Activated naive CD4-positive, alpha-beta T cell treated with anti-CD3 and anti-CD28 coated beads, Interleukin-2, amount 50 U/mL, for 72 hours (primary cell): ENCODE results near the gene HSPG2. TPM values are rescaled to one million over a fixed set of nuclear protein-coding genes. Genes with fewer than 3 reads are reported as not detected.

ENCODE experiments used
- ATAC-seq, 2 donors: fragments of 150-1000 bp; cut with Tn5 transposase; 2 replicates each; pipeline ENCODE4 v1.10.0; 2021; ENCODE audit warnings: mild to moderate bottlenecking in 2 of 2, moderate library complexity in 2 of 2
- DNase-seq, 2 donors: peaks; one replicate each; pipeline ENCODE4 v3.0.0; 2021 to 2022; ENCODE audit warnings: low spot score in 2 of 2
- H3K27ac Mint-ChIP-seq, 2 donors: one replicate each; pipeline ENCODE4 v1.8.0; 2022; ENCODE audit warnings: mild to moderate bottlenecking in 2 of 2, mixed read lengths in 2 of 2
- H3K36me3 Mint-ChIP-seq, 2 donors: one replicate each; pipeline ENCODE4 v1.8.0; 2022; ENCODE audit warnings: mixed read lengths in 2 of 2
- H3K9me3 Mint-ChIP-seq, 2 donors: one replicate each; pipeline ENCODE4 v1.8.0; 2022; ENCODE audit warnings: mixed read lengths in 2 of 2
- total RNA-seq, 2 donors: library from RNA; stranded (reverse); gene quantifications; one replicate each; pipeline ENCODE4 v1.2.3, GENCODE V29; 2022

Gene HSPG2
- total RNA-seq, 2 donors from 2014 or later = 9.2 to 37.3 TPM

- H3K27ac Mint-ChIP-seq = peak overlapping the region in 1 of 2 donors; percentile 35
- H3K36me3 Mint-ChIP-seq = no peaks in the 10 kb centered on the region
- ATAC-seq (no peak), DNase-seq (no peak)
- no peaks in the 10 kb centered on the region for H3K9me3 Mint-ChIP-seq
Measured at GRCh38 chr1:21841852-21842466, 95.2 kb downstream of the HSPG2 start.

DNA sequence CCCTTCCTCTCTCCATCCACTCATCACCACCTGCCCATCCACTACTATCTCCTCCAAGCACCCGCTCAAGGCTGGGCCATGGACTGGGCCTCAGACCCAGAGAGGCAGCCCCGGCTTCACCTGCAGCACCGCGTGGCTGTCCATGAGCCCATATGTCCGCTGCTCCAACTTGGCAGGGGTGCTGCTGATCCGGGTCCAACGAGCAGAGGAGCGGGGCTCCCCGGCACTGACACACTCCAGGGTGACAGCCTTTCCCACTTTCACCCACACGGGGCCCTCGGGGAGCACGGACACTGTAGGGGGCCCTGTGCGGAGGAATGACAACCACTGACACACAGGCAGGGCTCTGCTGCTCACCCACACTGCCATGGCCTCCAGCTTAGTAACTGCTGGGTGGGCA is 96.1 kb downstream of the HSPG2 start:
- DNase-seq = no peak
- ATAC-seq = no peak
- Mint-ChIP-seq H3K9me3 (no peaks in the 10 kb centered on the region), H3K36me3 (no peaks in the 10 kb centered on the region), H3K27ac (peak overlapping the region in 1 of 2 donors; percentile 72)

GRCh38 chr1:21839337-21840037 is 97.6 kb downstream of the HSPG2 start:
- Mint-ChIP-seq H3K36me3 (peaks cover 10% of the 10 kb centered on the region in 2 donors), H3K27ac (no peak overlapping the region), H3K9me3 (peaks cover 4 to 6% of the 10 kb centered on the region in 2 donors)
- ATAC-seq (no peak), DNase-seq (no peak)

DNA sequence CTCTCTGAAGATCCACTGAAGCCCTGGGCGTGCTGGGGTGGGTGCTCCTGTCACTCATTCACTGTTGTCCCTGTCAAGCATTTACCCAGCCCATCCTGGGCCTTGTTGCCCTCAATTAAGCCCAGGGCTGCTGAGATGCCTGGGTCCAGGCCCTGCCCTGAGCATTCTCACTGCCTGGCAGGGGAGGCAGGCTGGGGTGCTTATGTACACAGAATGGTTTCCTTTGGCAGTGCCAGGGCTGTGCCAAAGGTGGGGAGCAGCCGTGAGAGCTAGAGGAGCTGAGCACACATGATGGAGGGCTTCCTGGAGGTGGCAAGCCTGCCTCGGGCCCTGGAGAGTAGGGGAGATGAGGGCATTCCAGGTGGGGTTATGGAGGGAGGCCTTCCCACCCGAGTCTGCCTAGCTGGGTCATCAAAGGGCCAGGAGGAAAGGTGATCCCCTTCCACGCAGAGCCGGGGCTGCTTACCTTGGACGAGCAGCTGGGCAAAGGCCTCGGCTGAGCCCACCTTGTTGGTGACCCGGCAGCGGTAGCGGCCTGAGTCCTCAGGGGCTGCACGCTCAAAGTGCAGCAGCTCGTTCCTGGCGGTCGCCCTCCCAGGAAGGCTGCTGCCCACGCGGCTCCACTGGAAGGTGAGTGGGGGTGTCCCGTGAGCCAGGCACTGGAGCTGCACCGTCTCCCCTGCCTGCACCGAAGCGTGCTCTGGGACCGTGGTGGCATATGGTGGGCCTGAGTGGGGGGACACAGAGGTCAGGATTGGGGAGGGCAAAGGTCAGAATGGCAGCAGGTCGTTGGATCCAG is 98.6 kb downstream of the HSPG2 start:
- ATAC-seq = no peak
- no peak for DNase-seq
- Mint-ChIP-seq H3K9me3 (peaks cover 7 to 11% of the 10 kb centered on the region in 2 donors), H3K27ac (no peak overlapping the region), H3K36me3 (peaks cover 19% of the 10 kb centered on the region in 2 donors)

DNA sequence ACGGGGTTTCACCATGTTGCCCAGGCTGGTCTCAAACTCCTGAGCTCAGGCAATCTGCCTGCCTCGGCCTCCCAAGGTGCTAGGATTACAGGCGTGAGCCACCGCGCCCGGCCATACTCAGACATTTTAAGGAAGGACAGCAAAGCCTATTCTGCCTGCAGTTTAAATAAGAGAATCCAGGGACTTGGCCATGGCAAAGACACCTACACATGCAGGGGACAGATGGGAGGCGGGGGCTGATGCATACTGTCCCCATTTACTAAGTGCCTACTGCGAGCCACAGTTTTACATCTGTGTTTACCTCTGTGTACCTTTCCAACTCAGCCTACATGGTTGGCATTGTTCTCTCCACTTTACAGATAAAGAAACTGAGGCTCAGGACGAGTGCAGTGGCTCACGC is 99.6 kb downstream of the HSPG2 start:
- peaks cover 20 to 21% of the 10 kb centered on the region in 2 donors for H3K36me3 Mint-ChIP-seq
- ATAC-seq = no peak

DNA sequence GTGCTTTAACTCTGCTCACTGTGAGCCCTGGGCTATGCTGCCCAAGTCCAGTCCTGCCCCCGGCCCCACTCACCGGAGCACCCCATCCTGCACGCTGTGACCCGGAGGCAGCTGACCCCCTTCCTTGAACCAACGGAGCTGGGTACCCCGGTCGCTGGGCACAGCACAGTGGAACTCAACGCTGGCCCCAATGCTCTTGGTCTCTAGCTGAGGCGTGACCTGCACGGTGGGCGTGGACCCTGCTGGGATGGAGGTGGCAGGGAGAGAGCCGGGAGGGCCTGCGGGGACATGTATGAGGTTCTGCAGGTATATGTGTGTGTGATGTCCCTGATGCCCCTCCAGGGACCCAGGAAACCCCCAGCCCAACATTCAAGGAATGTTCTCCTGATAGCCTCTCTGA is 100.4 kb downstream of the HSPG2 start:
- no peak for ATAC-seq
- Mint-ChIP-seq H3K36me3 (peaks cover 20 to 21% of the 10 kb centered on the region in 2 donors), H3K27ac (no peak overlapping the region), H3K9me3 (peaks cover 7 to 11% of the 10 kb centered on the region in 2 donors)
- DNase-seq = no peak

More for the DNA sequence above, 99.6 kb downstream of the HSPG2 start:
- Mint-ChIP-seq H3K9me3 (peaks cover 7 to 11% of the 10 kb centered on the region in 2 donors), H3K27ac (no peak overlapping the region)
- no peak for DNase-seq

DNA sequence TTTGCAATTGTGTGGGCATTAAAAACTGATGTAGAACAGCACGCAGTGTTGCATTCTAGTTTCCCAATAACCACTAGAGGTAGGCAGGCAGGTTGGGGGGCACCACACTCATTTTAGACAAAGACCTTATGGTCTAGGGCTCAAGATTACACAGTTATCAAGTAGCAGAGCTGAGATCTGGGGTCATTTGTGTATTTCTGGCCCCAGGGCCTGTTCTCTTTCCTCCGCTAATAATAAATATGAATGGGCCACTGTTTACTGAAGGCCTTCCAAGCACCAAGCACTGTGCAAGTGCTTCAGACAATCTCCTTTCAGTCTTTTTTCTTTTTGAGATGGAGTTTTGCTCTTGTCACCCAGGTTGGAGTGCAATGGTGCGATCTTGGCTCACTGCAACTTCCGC is 101.1 kb downstream of the HSPG2 start:
- ATAC-seq = no peak
- peaks cover 7 to 11% of the 10 kb centered on the region in 2 donors for H3K9me3 Mint-ChIP-seq
- DNase-seq = no peak
- H3K36me3 Mint-ChIP-seq = peaks cover 20 to 21% of the 10 kb centered on the region in 2 donors
- no peak overlapping the region for H3K27ac Mint-ChIP-seq

DNA sequence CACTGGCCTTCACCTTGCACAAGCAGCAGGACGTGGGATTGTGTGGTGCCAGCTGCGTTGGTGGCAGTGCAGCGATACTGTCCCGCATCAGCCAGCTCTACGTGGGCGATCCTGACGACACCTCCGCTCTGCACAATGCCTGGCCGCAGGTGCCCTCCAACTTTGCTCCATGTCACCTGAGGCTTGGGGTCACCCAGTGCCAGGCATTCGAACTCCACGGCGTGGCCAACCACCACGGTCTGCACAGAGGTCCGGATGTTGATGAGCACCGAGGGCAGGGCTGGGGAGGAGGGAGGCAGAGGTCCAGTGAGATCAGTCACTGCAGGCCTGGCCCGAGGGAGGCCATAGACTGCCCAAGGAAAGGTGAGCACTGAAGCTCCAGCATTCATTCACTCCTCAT is 102.4 kb downstream of the HSPG2 start:
- H3K27ac Mint-ChIP-seq = peak overlapping the region in 1 of 2 donors; percentile 25
- DNase-seq (no peak), ATAC-seq (no peak)
- H3K9me3 Mint-ChIP-seq = peaks cover 7 to 11% of the 10 kb centered on the region in 2 donors
- peaks cover 20 to 21% of the 10 kb centered on the region in 2 donors for H3K36me3 Mint-ChIP-seq

- Mint-ChIP-seq H3K9me3 (peaks cover 7 to 11% of the 10 kb centered on the region in 2 donors), H3K27ac (peak overlapping the region in 1 of 2 donors; percentile 25), H3K36me3 (peaks cover 20 to 21% of the 10 kb centered on the region in 2 donors)
- DNase-seq (no peak), ATAC-seq (no peak)
Measured at GRCh38 chr1:21834094-21834493, 103.0 kb downstream of the HSPG2 start.

DNA sequence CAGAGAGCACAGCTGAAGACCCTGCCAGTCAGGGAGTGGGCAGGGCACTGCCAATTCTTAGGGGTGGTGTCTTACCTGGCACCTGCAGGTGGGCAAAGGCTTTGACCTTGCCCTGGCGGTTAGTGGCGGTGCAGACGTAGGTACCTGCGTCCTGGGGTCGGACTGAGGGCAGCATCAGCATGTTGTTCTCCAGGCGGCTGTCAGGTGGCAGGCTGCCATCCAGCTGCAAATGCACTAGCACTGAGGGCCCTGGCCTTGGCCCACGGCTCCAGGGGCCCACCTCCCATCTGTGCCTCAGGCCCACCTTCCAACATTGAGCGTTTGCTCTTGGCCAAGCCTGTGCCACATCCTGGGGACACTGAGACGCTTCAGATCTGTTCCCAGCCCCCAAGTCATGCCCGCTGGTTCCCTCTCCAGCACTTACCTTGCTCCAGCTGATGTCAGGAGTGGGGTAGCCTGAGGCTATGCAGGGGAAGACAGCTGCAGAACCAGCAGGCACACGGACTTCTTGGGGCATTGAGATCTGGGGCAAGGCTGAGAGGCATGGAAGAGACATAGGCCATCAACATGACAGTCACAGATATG is 103.6 kb downstream of the HSPG2 start:
- ATAC-seq = no peak
- H3K9me3 Mint-ChIP-seq = peaks cover 7 to 11% of the 10 kb centered on the region in 2 donors
- peak overlapping the region in 1 of 2 donors; percentile 25 for H3K27ac Mint-ChIP-seq
- no peak for DNase-seq
- peaks cover 20 to 21% of the 10 kb centered on the region in 2 donors for H3K36me3 Mint-ChIP-seq

- DNase-seq (no peak), ATAC-seq (no peak)
- H3K27ac Mint-ChIP-seq = no peak overlapping the region
- H3K36me3 Mint-ChIP-seq = peaks cover 20 to 21% of the 10 kb centered on the region in 2 donors
- H3K9me3 Mint-ChIP-seq = peaks cover 7 to 11% of the 10 kb centered on the region in 2 donors
Measured at GRCh38 chr1:21831454-21831970, 105.6 kb downstream of the HSPG2 start.

DNA sequence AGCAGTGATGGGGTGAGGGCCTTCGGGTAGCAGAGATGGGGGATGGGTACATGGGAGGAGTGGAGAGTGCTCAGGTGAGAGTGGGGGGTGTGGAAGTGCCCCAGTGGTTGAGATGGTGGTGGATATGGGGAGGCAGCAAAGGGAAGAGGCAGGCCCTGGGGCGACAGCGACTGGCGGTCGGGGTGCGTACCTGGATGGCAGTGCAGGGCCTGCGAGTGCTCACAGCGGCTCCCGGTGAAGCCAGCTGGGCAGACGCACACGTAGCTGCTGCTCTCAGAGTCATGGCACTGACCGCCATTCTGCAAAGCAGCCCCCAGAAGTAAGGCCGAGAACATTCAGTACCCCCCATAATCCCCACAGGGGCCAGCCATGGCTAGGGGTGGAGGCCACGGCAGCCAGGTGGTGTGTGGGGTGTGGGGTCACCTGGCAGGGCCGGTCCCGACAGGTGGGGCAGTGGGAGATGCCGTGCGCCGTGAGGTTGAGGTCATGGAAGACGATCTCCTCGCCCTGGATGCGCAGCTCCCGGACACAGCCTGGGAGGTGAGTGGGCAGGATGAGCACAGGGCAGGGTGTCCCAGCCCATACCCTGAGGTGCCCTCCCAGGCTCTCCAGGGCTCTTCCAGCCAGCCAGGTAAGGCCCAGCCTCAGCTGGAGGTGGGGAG is 106.2 kb downstream of the HSPG2 start:
- Mint-ChIP-seq H3K27ac (no peak overlapping the region), H3K36me3 (peaks cover 20 to 21% of the 10 kb centered on the region in 2 donors), H3K9me3 (peaks cover 7 to 11% of the 10 kb centered on the region in 2 donors)
- DNase-seq = no peak
- no peak for ATAC-seq

- ATAC-seq (no peak), DNase-seq (no peak)
- peaks cover 8% of the 10 kb centered on the region in 2 donors for H3K36me3 Mint-ChIP-seq
- no peak overlapping the region for H3K27ac Mint-ChIP-seq
- H3K9me3 Mint-ChIP-seq = peaks cover 2 to 3% of the 10 kb centered on the region in 2 donors
Measured at GRCh38 chr1:21829294-21829693, 107.8 kb downstream of the HSPG2 start.

GRCh38 chr1:21828506-21829210 is 108.5 kb downstream of the HSPG2 start:
- DNase-seq (no peak), ATAC-seq (no peak)
- Mint-ChIP-seq H3K9me3 (no peaks in the 10 kb centered on the region), H3K27ac (no peak overlapping the region), H3K36me3 (peaks cover 1 to 2% of the 10 kb centered on the region in 2 donors)

- H3K9me3 Mint-ChIP-seq = no peaks in the 10 kb centered on the region
- H3K27ac Mint-ChIP-seq = no peak overlapping the region
- no peak for ATAC-seq
- no peak for DNase-seq
- no peaks in the 10 kb centered on the region for H3K36me3 Mint-ChIP-seq
Measured at GRCh38 chr1:21828075-21828474, 109.0 kb downstream of the HSPG2 start.
